Activated CD4-positive, alpha-beta T cell treated with anti-CD3 and anti-CD28 coated beads for 24 hours (primary cell): ENCODE results near the gene SLC16A12.
"Not testable (repeated sequence)": the region's sequence is repeated elsewhere in the genome, so short reads cannot be mapped to it uniquely, and the experiment has no call there.

ENCODE experiments used
- DNase-seq, 2 donors: peaks; one replicate each; pipeline ENCODE4 v3.0.0-alpha.2; 2020; ENCODE audit warnings: low read depth in 2 of 2

SLC16A12 gene

GRCh38 chr10:89391226-89391576, 144.2 kb downstream of the SLC16A12 start:
- DNase-seq, result not testable (repeated sequence)

- DNase-seq, result no peak
These were observed 144.7 kb downstream of the SLC16A12 start for GRCh38 chr10:89390476-89391225.

- DNase-seq, result no peak
These were observed 146.1 kb downstream of the SLC16A12 start for GRCh38 chr10:89389254-89389653.

- no peak for DNase-seq
These were observed 146.6 kb downstream of the SLC16A12 start for GRCh38 chr10:89388806-89389205.

GRCh38 chr10:89384474-89385340, 150.7 kb downstream of the SLC16A12 start:
- no peak for DNase-seq

GRCh38 chr10:89382757-89383156, 152.6 kb downstream of the SLC16A12 start:
- DNase-seq, result no peak
